Right hindlimb (tissue), 1 donor: Measurements from ENCODE around the gene VAV3.
"Not testable (repeated sequence)": the region's sequence is repeated elsewhere in the genome, so short reads cannot be mapped to it uniquely, and the experiment has no call there.

Experiments used
- DNase-seq: peaks from one replicate; pipeline ENCODE4 v3.0.0-alpha.2; 2018

The VAV3 gene

DNA sequence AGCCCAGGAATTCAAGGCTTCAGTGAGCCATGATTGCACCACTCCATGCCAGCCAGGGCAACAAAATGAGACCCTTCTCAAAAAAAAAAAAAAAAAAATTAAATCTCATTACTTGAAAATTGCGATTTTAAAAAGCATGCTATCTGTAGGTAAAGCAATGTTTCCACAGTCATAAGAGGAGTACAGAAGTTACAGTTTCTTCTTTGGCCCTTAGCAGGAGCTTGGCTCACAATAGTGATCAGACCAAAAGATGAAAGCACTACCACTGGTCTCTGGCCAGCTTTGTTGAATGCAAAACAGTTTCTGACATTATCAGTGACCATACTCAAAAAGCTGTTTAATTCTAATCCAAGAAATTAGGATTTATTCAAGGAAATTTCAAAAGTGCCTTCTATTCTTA lies 31.2 kb downstream of the VAV3 start:
- no peak for DNase-seq

DNA sequence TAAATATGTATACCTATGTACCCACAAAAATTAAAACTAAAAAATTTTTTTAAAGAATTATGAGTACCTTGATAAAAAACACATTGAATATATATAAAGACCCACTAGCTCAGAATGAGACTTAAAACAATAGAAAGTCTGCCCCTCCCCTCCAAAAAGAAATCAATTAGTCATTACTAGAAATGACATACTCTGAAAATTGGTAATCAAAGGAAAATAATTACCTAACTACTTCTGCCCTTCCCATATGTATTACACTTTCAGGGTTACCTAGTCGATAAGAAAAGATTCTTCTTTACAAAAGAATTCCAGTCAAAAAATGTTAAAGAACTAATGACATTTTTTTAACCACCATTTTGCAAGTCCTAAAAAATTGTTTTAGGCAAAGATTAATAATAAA lies 34.7 kb downstream of the VAV3 start:
- no peak for DNase-seq

DNA sequence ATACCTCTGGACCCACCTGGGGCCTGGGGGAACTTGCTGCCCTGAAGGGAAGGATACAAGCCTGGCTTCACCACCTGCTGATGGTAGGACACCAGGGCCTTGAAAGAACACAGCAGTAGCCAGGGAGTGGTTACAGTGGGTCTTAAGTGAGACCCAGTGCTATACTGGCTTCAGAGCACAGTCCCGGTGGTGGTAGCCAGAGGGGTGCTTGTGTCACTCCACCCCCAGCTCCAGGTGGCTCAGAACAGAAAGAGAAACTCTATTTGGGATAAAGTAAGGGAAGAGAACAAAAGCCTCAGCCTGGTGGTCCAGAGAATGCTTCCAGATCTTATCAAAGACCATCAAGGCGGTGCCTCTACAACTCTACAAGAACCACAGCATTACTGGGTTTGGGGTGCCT lies 37.2 kb downstream of the VAV3 start:
- no peak for DNase-seq

DNA sequence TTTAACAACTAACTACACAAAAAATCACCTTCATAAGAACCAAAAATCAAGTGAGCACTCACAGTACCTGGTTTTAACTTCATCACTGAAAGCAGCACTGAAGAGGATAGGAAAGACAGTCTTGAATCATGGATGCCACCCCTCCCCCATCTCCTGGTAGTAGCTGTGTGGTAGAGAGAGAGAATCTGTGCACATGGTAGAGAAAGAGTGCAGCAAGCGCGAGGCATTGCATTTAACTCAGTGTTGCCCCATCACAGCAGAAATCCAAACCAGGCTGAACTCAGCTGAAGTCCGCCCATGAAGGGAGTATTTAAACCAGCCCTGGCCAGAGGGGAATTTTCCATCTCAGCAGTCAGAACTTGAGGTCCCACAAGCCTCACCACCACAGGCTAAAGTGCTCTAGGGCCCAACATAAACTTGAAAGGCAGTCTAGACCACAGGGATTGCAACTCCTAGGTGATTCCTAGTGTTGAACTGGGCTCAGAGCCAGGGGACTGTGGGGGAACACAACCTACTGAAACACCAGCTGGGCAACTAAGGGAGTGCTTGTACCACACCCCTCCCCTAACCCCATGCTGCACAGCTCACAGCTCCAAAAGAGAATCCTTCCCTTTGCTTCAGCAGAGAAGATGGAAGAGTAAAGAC lies 38.4 kb downstream of the VAV3 start:
- peak; percentile 28 for DNase-seq

DNA sequence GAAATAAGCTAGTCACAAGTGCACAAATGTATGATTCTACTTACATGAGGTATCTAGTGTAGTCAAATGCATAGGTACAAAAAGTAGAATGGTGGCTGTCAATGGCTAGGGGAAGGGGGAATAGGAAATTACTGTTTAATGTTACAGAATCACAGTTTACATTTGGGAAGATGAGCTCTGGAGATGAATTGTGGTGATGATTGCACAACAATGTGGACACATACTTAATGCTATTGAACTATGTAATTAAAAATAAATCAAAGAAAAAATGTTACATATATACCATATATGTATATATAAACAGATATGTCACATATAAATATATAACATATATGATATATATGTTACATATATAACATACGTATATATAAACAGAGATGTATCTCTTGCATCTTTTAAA lies 39.4 kb downstream of the VAV3 start:
- DNase-seq: no peak

DNA sequence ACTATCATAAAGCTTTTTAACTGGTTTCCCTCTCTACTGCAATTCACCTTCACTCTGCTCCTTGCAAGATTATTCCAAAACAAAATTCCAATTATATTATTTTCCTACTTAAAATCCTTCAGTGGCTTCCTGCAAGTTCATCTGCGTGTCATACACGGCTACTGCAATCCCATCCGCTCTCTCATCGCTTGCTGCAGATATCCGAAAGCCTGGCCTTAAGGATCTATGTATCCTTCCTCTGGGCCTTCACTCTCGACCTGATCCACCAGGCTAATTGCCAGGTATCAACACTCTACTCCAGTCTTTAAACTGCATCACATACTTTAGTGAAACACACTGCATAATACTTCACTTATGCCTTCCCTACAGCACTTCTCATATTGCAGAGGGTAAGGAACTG lies 44.0 kb downstream of the VAV3 start:
- DNase-seq: no peak

DNA sequence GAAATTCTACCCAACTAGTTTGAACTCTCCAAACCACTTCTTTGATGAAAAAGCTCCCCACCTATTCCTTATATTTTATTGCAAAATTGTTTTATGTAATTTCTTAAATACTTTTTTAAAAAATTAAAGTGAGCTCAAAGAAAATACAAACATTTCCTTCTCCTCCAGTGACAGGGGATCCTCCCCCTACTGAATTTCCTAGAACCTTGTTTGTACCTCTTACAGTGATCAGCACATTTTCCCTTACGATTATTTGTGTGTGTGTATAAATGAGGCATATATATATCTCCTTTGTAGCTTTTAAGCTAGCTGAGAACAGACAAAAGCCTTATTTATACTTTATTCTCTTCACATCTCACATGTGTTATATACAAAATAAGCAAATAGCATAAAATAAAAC lies 44.4 kb downstream of the VAV3 start:
- DNase-seq: no peak

DNA sequence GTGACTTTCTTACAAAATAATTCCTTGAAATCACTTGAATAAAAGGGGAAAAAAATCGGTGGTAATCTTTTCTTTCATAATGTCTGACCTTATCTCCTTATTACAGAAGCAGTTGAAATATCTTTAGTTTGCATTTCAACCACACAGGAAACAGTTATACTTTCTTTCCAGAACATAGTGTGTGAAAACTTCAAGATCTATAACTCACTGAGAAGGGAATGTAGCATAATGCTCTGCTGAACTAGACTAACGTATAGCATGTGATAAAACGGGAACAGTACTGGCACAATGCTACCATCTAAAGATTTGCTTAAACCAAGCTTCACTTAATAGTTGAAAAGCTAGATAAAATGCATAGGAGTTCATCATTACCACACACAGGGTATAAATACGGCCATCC lies 45.0 kb downstream of the VAV3 start:
- no peak for DNase-seq

DNA sequence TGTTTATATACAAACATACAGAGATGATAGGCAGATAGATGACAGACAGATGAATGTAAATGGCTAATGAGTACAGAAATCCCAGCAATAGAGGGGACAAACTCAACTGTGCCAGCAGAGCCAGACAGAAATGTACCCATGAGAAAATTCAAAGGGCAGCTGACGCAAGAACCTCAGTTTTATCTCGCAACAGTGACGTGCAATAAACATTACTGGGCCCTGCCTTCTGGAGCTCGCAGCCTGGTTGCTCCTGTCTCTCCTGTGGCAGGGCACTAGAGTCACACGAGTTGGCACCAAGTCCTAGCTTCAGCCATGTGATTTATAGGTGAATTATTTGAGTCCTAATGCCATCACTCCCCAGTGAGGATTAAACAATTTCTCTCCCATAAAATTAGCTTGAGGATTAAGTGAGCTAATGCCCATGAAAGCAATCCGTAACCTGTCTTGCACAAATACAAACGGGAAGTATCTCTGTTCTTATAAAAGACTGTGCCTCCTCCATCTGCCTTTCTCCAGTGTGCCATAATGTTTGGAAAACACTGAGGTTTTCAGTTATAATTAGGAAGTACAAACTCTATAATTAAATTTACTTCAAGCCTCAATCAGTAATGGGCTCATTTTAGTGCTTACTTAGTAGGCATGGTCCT lies 50.7 kb downstream of the VAV3 start:
- no peak for DNase-seq

DNA sequence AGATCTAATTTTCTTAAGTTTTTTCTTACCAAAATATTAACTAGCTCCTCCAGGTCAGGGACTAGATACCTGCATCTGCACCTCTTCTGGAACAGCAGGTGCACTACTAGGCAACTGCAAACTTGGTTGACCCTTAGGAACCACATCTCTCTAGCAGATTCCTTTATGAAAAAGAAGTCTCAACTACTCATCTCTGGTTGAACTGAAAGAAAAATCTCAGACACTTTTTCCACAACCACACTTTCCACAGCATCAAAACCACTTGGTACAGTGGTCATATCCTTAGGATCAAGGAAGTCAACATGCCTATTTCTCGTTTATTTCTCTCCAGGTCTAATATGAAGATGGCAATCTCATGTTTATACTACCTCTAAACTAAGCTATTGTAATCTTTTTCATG lies 52.3 kb downstream of the VAV3 start:
- DNase-seq: no peak

DNA sequence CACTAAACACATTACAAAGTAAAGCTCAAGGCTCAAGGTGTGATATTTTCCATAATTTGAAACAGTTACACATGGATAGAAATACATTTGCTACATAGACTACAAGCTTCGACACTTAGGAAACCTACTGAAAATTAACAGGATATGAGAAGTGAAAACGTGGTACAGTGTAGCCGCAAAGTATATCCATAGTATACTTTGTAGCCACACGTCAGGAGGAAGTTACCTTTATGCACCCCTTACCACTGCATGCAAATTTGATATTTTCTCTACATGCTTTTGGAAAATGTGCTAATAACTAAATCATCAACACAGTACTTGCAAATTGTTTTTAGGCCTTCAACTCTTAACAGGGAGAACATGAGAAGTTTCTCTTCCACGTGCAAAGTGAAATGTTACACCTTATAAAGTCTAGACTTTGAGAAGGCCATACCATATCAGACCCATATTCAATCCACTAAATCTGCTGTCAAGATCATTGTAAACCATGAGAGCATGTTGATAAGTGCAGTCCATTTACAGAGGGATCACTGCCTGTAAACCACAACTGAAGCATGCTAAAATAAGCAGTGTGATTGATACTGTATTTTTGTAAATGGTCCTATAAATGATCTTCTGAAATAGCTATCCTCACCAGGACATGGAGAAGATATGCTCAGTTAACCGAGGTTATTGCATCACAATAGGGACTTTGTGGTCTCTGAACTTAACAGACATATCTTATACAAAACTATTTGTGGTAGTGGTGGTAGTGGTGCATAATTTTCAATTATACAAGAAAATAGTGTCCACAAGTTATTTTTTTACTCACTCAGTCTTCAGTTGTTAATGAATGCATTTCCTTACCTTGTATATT lies 64.7 kb downstream of the VAV3 start:
- no peak for DNase-seq

DNA sequence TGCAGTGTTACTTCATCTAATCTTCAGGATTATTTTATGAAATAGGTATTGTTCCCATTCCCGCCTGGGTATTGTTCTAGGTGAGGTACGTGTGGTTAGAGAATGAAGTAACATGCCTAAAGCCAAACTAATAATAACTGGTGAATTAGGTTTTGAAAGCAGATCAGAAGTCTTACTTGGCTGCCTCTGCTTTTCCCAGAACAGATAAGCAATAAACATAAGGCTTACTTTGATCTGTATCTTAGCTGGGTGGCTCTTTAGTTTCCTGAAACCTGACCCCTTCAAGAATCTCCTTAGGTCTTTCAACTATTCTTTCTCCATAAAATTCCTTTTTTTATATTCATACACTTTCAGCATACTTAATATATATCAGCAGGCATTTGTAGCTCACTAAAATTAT lies 65.3 kb downstream of the VAV3 start:
- no peak for DNase-seq

DNA sequence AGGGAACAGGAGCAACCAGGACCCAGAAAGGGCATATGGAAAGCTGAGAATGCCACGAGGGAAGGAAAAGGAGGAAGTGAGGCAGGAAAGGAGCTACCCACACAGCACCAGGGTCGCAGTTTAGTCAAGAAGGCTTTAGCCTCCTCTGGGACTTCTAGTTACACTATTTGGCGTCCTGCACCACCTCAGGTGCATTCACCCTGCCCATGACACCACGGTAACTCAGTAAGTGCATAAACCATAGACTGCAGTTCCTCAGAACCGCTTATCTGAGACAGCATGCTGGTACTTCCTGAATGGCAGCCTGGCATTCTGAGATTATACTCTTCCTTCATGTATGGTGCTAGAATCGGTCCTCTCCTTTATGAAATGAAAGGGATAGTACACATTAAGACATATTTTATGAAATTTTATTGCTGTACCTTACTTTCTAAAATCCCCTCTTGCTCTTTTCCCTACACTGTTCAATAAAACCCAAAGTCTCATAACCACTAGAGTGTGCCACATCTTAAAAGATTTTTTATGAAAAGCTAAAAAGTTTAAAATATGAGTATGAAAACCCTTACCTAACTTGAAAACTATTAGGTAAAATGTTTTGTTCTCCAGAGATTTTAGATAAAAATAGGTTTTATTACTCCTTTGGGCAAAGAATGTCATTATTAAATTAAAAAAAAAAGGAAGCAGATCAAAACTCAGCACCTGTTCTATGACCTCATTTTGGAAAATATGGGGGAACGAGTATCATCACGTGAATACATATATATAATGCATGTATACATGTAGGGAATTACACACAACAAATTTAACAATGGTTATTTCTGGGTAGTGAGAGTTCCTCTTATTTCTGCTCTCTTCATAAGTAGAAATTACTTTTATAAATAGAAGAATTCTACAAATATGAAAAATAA lies 67.3 kb downstream of the VAV3 start:
- no peak for DNase-seq

DNA sequence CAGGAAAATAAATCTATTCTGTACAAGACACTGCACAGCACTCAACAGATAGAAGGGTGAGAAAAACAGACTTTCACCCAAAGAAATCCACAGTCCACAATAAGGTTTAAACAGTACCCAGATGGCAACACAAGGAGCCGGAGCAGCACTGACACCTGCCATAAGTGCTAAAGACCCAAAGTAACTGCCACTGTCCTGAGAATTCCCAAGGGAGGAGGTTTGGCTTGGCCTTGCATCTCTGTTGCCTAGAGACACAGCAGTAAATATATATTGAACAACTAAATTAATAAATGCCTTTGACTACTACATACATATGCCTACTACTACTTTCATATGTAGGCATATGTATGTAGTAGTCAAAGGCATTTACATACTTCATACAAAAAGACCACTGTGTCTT lies 68.0 kb downstream of the VAV3 start:
- DNase-seq: no peak

DNA sequence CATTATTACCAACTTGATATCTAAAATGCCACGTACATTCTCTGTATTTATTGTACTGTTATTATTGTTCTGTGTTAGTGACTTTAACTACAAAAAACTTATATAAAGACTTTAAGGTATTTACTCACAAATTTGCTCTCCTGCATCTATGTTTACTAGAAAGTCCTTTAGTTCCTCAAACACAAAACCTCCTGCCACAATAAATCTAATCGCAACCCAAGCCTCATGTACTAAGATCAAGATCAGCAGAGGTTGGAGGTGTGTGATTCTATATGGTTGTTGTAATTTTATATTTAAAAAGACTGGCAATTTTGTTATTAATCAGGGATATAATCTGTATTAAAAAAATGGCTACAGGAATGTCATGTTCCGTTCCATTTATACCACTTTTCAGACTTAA lies 68.6 kb downstream of the VAV3 start:
- DNase-seq: no peak

DNA sequence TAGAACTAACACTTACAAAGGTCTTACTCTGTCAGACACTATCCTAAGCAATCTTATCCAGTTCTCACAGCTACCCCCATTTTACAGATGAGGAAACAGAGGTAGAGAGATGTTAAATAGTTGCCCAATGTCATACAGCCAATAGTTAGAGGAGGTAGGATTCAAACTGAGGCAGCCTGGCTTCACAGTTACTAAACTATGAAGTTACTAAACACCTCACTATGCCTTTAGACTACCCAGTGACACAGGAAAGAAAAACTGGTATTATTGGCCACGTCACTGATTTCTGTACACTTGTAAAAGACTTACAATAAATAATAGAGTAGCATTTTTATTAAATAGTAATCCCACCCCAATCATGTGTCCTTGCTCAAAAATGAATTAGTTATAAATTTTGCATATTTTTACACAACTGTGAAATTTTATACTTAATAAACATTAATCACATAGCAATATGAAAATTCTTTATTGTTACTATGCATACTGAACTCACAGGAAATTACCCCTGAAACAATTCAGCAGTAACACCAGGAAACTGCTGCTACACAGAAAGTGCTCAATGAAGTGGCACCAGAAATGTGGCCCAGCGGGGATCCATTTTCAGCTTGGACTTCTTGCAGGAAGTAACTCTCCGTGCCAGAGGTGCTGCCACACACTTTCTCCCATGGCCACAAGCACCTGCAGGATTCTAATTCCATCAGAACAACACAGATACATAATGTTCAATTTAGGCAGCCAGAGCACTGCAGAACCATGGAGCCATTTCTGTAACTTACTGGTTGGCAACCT lies 69.4 kb downstream of the VAV3 start:
- DNase-seq: no peak

DNA sequence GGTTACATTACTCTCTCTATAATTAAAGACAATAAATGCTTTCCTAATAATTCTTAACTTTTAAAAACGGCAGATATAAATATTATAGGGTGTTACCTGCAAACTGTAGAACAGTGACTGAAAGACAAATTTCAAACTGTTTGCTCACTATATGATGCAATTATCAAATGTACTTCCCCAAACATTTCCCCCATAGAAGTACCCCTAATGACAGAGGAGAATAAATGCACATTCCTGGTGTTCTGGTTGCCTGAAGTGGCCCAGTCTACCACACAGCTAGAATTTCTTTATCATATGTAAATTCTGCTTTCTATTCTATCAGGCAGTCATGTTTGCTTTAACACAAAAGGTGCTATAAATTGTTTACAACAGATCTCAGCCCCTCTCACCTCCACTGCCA lies 70.4 kb downstream of the VAV3 start:
- no peak for DNase-seq

DNA sequence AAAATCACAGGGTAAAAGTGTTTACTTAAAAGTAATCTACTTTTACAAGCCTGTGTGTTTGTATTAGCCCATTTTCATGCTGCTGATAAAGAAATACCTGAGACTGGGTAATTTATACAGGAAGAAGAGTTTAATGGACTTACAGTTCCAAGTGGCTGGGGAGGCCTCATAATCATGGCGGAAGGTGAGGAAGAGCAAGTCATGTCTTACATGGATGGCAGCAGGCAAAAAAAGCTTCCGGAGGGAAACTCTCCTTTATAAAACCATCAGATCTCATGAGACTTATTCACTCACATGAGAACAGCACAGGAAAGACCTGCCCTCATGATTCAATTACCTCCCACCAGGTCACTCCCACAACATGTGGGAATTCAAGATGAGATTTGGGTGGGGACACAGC lies 71.6 kb downstream of the VAV3 start:
- not testable (repeated sequence) for DNase-seq

DNA sequence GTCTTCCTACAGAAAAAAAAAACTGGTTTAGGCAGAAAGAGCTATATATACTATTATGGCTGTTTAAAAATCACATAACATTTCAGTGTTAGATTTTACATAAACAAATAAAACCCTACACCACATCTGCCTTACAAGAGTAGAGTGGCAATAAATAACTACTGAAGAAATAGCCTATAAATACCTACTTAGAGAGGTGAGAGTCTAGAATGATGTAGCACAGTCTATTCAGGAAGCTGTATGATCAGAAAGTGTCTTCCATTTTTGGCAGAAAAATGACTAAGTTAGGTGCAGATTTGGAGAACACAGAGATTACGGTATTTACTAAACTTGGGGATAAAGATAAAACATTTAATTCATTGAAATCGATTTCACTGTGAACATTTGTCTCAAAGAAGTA lies 75.5 kb downstream of the VAV3 start:
- DNase-seq: no peak

DNA sequence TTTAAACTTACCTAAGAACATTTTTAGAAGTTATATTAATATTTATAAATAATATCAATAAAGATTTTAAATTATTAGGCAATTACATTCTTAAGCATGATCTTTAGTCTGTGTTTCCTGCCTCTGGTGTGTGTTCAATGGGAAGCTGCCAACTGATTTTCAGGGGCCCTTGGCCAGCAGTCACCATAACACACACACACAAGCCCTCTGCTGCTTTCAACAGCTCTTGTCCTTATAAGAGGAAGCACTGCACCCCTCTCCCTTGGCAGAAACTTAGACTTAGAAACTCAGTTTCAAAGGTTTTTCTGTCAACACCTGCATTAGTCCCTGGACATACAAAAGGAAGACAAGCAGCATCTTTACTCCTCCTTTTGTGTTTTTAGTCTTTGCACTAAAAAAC lies 81.4 kb downstream of the VAV3 start:
- no peak for DNase-seq

DNA sequence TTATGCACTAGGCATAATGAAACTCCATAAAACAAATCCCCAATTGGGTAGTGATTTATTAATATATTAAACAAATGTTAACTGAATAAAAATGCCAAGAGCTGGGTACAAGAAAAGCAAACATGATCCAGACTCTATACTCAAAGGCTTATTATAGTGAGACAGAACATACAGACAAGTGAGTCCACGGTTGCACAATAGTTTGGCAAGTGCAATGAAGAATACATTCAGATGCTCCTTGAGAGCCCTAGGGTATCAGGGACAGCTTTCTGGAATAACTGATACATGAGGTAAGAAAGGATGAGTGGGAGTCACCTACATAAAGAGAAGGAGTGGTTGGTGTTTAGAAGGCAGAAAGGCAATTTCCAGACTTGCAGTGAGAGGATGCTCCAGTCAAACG lies 85.1 kb downstream of the VAV3 start:
- no peak for DNase-seq

DNA sequence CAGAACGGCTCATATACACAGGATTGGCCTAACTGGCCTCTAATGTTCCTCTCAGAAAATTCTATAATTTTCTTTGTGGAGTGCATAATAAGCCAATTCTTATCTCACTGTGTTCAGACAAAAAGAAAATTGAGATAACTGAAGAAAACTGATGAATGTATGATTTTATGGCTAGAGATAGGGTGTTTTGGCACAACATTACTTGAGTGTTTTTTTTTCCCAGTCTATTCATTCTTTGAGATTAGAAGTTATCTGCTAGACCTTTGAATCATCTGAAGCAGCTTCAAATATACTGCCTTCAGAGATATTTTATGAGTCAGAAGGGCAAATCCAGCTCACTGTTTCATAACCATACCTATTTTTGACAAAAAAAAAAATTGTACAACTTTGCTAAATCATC lies 85.6 kb downstream of the VAV3 start:
- no peak for DNase-seq
